Measurements from ENCODE around the gene RBM43. TPM values are rescaled to one million over a fixed set of nuclear protein-coding genes. Genes with fewer than 3 reads are reported as not detected.
"Not testable (repeated sequence)": the region's sequence is repeated elsewhere in the genome, so short reads cannot be mapped to it uniquely, and the experiment has no call there.

Gene RBM43
- total RNA-seq, result 1 to 10 TPM; 4.1 to 7.5 (median 5.0) TPM
- long read RNA-seq, donor 1, result 0 reads
- long read RNA-seq, donor 2, full-length matches to known transcripts, result 2 of 2 reads
- long read RNA-seq, donor 2, partial matches to known transcripts, result 0 of 2 reads
- long read RNA-seq, donor 2, other reads (novel, unspliced or antisense), result 0 of 2 reads

GRCh38 chr2:151261231-151261976, at the start of gene RBM43:
TSS of gene RBM43 (minus strand) at chr2:151261863. CDS start at chr2:151261727, 136 bp downstream.
- DNase-seq (peak; percentile 83 to 92 (median 85)), ATAC-seq (peak; percentile 96)
- peak within 1 kb of the TSS; percentile 80 for H3K4me3 ChIP-seq
- H3K9me3 ChIP-seq, result no peaks in the 10 kb centered on the region
- H3K36me3 ChIP-seq (ENCODE audit: low read depth), result no peaks in the 10 kb centered on the region
- no peak for TF ChIP-seq CTCF (IDR thresholded peaks at IDR 0.05)
- intact Hi-C loops (cut with DNase I, micrococcal nuclease), result no loop called here
- no peaks in the 10 kb centered on the region for H3K4me1 ChIP-seq (ENCODE audit: low read depth)

GRCh38 chr2:151310313-151310712, 48.6 kb upstream of the RBM43 start:
- H3K9me3 ChIP-seq; H3K36me3 ChIP-seq (ENCODE audit: low read depth); H3K4me3 ChIP-seq; DNase-seq; intact Hi-C loops (cut with DNase I, micrococcal nuclease); ATAC-seq; H3K4me1 ChIP-seq (ENCODE audit: low read depth): not testable (repeated sequence)

- ATAC-seq (no peak), DNase-seq (no peak)
- H3K9me3 ChIP-seq, result no peaks in the 10 kb centered on the region
- no peak for TF ChIP-seq CTCF (IDR thresholded peaks at IDR 0.05)
- H3K4me1 ChIP-seq (ENCODE audit: low read depth), result no peaks in the 10 kb centered on the region
- no peak overlapping the region for H3K4me3 ChIP-seq
- H3K36me3 ChIP-seq (ENCODE audit: low read depth), result no peaks in the 10 kb centered on the region
- intact Hi-C loops (cut with DNase I, micrococcal nuclease), result no loop called here
These were observed 45.0 kb upstream of the RBM43 start for GRCh38 chr2:151306621-151307020.

GRCh38 chr2:151305129-151305691, 43.5 kb upstream of the RBM43 start:
- DNase-seq (no peak), ATAC-seq (no peak)

GRCh38 chr2:151302879-151303278, 41.2 kb upstream of the RBM43 start:
- no peak for TF ChIP-seq CTCF (IDR thresholded peaks at IDR 0.05)
- ATAC-seq, result no peak
- H3K4me3 ChIP-seq, result no peak overlapping the region
- H3K9me3 ChIP-seq, result no peaks in the 10 kb centered on the region
- intact Hi-C loops (cut with DNase I, micrococcal nuclease), result no loop called here
- H3K36me3 ChIP-seq (ENCODE audit: low read depth), result no peaks in the 10 kb centered on the region
- H3K4me1 ChIP-seq (ENCODE audit: low read depth), result no peaks in the 10 kb centered on the region
- no peak for DNase-seq

More at GRCh38 chr2:151305129-151305691, 43.5 kb upstream of the RBM43 start:
- Histone ChIP-seq H3K4me1 (ENCODE audit: low read depth) (no peaks in the 10 kb centered on the region), H3K36me3 (ENCODE audit: low read depth) (no peaks in the 10 kb centered on the region), H3K4me3 (no peak overlapping the region), H3K9me3 (no peaks in the 10 kb centered on the region)
- TF ChIP-seq CTCF (IDR thresholded peaks at IDR 0.05), result no peak
- intact Hi-C loops (cut with DNase I, micrococcal nuclease), result no loop called here

- H3K4me1 ChIP-seq (ENCODE audit: low read depth), result no peaks in the 10 kb centered on the region
- ATAC-seq (no peak), DNase-seq (no peak)
- intact Hi-C loops (cut with DNase I, micrococcal nuclease), result no loop called here
- TF ChIP-seq CTCF (IDR thresholded peaks at IDR 0.05), result no peak
- no peak overlapping the region for H3K4me3 ChIP-seq
- H3K36me3 ChIP-seq (ENCODE audit: low read depth), result no peaks in the 10 kb centered on the region
- no peaks in the 10 kb centered on the region for H3K9me3 ChIP-seq
These were observed 40.7 kb upstream of the RBM43 start for GRCh38 chr2:151302404-151302803.
